Measurements from ENCODE around the gene POU2F3. TPM values are rescaled to one million over a fixed set of nuclear protein-coding genes. Genes with fewer than 3 reads are reported as not detected.

Gene POU2F3
- total RNA-seq, 4 donors from 2014 or later, result 58.2 to 219 (median 105) TPM

- TF ChIP-seq CTCF (IDR thresholded peaks at IDR 0.05), result no peak
- Histone ChIP-seq H3K36me3 (no peaks in the 10 kb centered on the region), H3K4me1 (peaks cover 54% of the 10 kb centered on the region), H3K27ac (no peak overlapping the region), H3K4me3 (no peak overlapping the region), H3K9me3 (no peaks in the 10 kb centered on the region), H3K27me3 (no peaks in the 10 kb centered on the region)
- WGBS, result 57% methylated on average over 7 of the region's 11 CpGs
- DNase-seq (ENCODE audit: low spot score in 2 of 2), result no peak
Observed at GRCh38 chr11:120306519-120307242, 66.7 kb downstream of the POU2F3 start.

GRCh38 chr11:120307476-120307875, 67.5 kb downstream of the POU2F3 start:
- no peaks in the 10 kb centered on the region for H3K27me3 ChIP-seq
- no peaks in the 10 kb centered on the region for H3K36me3 ChIP-seq
- no peak for DNase-seq (ENCODE audit: low spot score in 2 of 2)
- 93% methylated on average over 10 of the region's 11 CpGs for WGBS
- H3K4me1 ChIP-seq, result peaks cover 49% of the 10 kb centered on the region
- no peaks in the 10 kb centered on the region for H3K9me3 ChIP-seq
- TF ChIP-seq EP300 (IDR thresholded peaks at IDR 0.05) (no peak), CTCF (IDR thresholded peaks at IDR 0.05) (no peak), POLR2AphosphoS5 (IDR thresholded peaks at IDR 0.05) (no peak), POLR2A (IDR thresholded peaks at IDR 0.05) (no peak)
- H3K4me3 ChIP-seq, result no peak overlapping the region
- no peak overlapping the region for H3K27ac ChIP-seq

GRCh38 chr11:120308081-120308480, 68.1 kb downstream of the POU2F3 start:
- no peak overlapping the region for H3K27ac ChIP-seq
- WGBS, result 88% methylated on average over 7 of the region's 7 CpGs
- H3K4me3 ChIP-seq, result no peak overlapping the region
- H3K4me1 ChIP-seq, result peaks cover 43% of the 10 kb centered on the region
- no peaks in the 10 kb centered on the region for H3K36me3 ChIP-seq
- H3K9me3 ChIP-seq, result no peaks in the 10 kb centered on the region
- no peaks in the 10 kb centered on the region for H3K27me3 ChIP-seq
- DNase-seq (ENCODE audit: low spot score in 2 of 2), result no peak
- no peak for TF ChIP-seq POLR2A (IDR thresholded peaks at IDR 0.05)
- no peak for TF ChIP-seq EP300 (IDR thresholded peaks at IDR 0.05)
- TF ChIP-seq POLR2AphosphoS5 (IDR thresholded peaks at IDR 0.05), result no peak
- no peak for TF ChIP-seq CTCF (IDR thresholded peaks at IDR 0.05)

- TF ChIP-seq POLR2A (IDR thresholded peaks at IDR 0.05) (no peak), CTCF (IDR thresholded peaks at IDR 0.05) (no peak), EP300 (IDR thresholded peaks at IDR 0.05) (no peak), POLR2AphosphoS5 (IDR thresholded peaks at IDR 0.05) (no peak)
- no peaks in the 10 kb centered on the region for H3K9me3 ChIP-seq
- DNase-seq (ENCODE audit: low spot score in 2 of 2), result no peak
- 45% methylated on average over 3 of the region's 3 CpGs for WGBS
- H3K4me3 ChIP-seq, result no peak overlapping the region
- no peaks in the 10 kb centered on the region for H3K36me3 ChIP-seq
- peak overlapping the region; percentile 29 for H3K27ac ChIP-seq
- H3K4me1 ChIP-seq, result peaks cover 35% of the 10 kb centered on the region
- H3K27me3 ChIP-seq, result no peaks in the 10 kb centered on the region
Observed at GRCh38 chr11:120310870-120311269, 70.9 kb downstream of the POU2F3 start.

GRCh38 chr11:120314861-120315260, 74.9 kb downstream of the POU2F3 start:
- H3K36me3 ChIP-seq, result no peaks in the 10 kb centered on the region
- H3K4me3 ChIP-seq, result no peak overlapping the region
- peak overlapping the region; percentile 87 for H3K27ac ChIP-seq
- H3K9me3 ChIP-seq, result no peaks in the 10 kb centered on the region
- H3K27me3 ChIP-seq, result no peaks in the 10 kb centered on the region
- peaks cover 55% of the 10 kb centered on the region for H3K4me1 ChIP-seq
- TF ChIP-seq POLR2AphosphoS5 (IDR thresholded peaks at IDR 0.05) (no peak), EP300 (IDR thresholded peaks at IDR 0.05) (no peak), CTCF (IDR thresholded peaks at IDR 0.05) (no peak), POLR2A (IDR thresholded peaks at IDR 0.05) (no peak)
- WGBS, result 75% methylated on average over 2 of the region's 3 CpGs
- DNase-seq (ENCODE audit: low spot score in 2 of 2), result no peak
